GM18861 (cell line): ENCODE measurements around the gene HOXC12.

Experiments used
- ATAC-seq: cut with Tn5 transposase; IDR thresholded peaks from one replicate; pipeline ENCODE4 v1.9.1; 2021; ENCODE audit not compliant: unreplicated experiment

HOXC12 gene

GRCh38 chr12:53940443-53941014 is 14.2 kb upstream of the HOXC12 start:
- ATAC-seq, result no peak

- ATAC-seq, result no peak
Measured at GRCh38 chr12:53941187-53941586, 13.5 kb upstream of the HOXC12 start.

- ATAC-seq, result no peak
Measured at GRCh38 chr12:53941750-53942149, 13.0 kb upstream of the HOXC12 start.

GRCh38 chr12:53942467-53942997 is 12.2 kb upstream of the HOXC12 start:
- no peak for ATAC-seq

GRCh38 chr12:53944209-53944608 is 10.5 kb upstream of the HOXC12 start:
- ATAC-seq, result no peak

- no peak for ATAC-seq
Measured at GRCh38 chr12:53944907-53945847, 9.5 kb upstream of the HOXC12 start.

- ATAC-seq, result no peak
Measured at GRCh38 chr12:53947743-53948142, 7.0 kb upstream of the HOXC12 start.

GRCh38 chr12:53948650-53949593 is 5.8 kb upstream of the HOXC12 start:
- no peak for ATAC-seq

- ATAC-seq, result no peak
Measured at GRCh38 chr12:53949631-53950436, 4.9 kb upstream of the HOXC12 start.

- ATAC-seq, result no peak
Measured at GRCh38 chr12:53950437-53950773, 4.3 kb upstream of the HOXC12 start.

GRCh38 chr12:53950789-53951576 is 3.7 kb upstream of the HOXC12 start:
- no peak for ATAC-seq

GRCh38 chr12:53951577-53952334 is 2.9 kb upstream of the HOXC12 start:
- no peak for ATAC-seq

GRCh38 chr12:53952335-53952694 is 2.4 kb upstream of the HOXC12 start:
- no peak for ATAC-seq

- ATAC-seq, result no peak
Measured at GRCh38 chr12:53952871-53953734, 1.6 kb upstream of the HOXC12 start.

- no peak for ATAC-seq
Measured at GRCh38 chr12:53953831-53954693, 641 bp upstream of the HOXC12 start.

GRCh38 chr12:53955036-53955775 is 503 bp downstream of the HOXC12 start:
- ATAC-seq, result no peak
